IPS-15b (cell line): ENCODE data around the gene RHEX.

Experiments
- H3K27me3 ChIP-seq: one replicate; pipeline ENCODE4 v1.6.1; 2013; ENCODE audit warnings: low read length; ENCODE audit not compliant: control insufficient read depth, insufficient read depth
- H3K36me3 ChIP-seq: one replicate; pipeline ENCODE4 v1.6.1; 2013; ENCODE audit warnings: low read length; ENCODE audit not compliant: control insufficient read depth, insufficient read depth
- H3K4me1 ChIP-seq: one replicate; pipeline ENCODE4 v1.6.1; 2013; ENCODE audit warnings: mild to moderate bottlenecking, low read length; ENCODE audit not compliant: control insufficient read depth, insufficient read depth
- H3K4me3 ChIP-seq: one replicate; pipeline ENCODE4 v1.5.1; 2013; ENCODE audit warnings: low read depth, low read length
- H3K9ac ChIP-seq: one replicate; pipeline ENCODE4 v1.6.1; 2013; ENCODE audit warnings: low read depth, mild to moderate bottlenecking, low read length
- H3K9me3 ChIP-seq: one replicate; pipeline ENCODE4 v1.6.1; 2013; ENCODE audit warnings: mild to moderate bottlenecking, low read length; ENCODE audit not compliant: control insufficient read depth, insufficient read depth

The RHEX gene

DNA sequence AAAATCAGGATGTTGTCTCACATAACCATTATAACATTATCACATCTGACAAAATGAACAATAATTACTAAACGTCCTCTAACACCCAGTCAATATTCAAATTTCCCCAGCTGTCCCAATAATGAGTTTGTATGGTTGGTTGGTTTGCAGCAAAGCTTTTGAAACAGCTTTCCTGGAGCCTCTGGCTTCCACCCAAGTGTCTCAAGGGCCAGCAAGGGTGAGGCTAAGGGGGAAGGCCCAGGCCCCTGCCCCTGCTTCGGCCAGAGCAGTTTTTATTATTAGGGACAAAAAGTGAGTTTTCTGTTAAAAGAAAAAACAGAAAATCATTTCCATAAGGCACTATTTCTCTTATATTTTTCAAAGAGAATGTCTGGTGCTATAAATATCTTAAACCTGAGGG, 83.3 kb downstream of the RHEX start:
- H3K27me3 ChIP-seq = no peaks in the 10 kb centered on the region
- no peaks in the 10 kb centered on the region for H3K36me3 ChIP-seq
- no peaks in the 10 kb centered on the region for H3K4me1 ChIP-seq
- no peaks in the 10 kb centered on the region for H3K9me3 ChIP-seq
- no peak overlapping the region for H3K9ac ChIP-seq
- H3K4me3 ChIP-seq = no peak overlapping the region

DNA sequence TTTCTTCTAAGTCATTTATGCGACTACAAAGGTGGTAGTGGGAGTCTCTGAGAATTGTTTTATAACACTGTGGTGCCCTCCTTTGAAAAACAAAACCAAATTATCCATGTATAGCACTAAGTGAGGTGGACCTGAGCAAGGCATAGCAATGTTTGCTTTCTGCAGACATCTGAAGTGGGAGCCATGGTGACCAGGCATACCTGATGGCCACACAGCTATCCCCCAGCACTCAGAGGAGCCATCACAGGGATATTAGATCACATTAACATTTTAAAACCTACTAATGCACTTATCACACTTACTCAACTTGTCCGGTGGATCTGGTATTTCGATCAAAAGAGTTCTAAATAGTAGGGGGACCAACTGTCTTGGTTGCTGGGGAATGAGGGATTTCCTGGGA, 89.0 kb downstream of the RHEX start:
- no peak overlapping the region for H3K4me3 ChIP-seq
- no peak overlapping the region for H3K9ac ChIP-seq
- H3K27me3 ChIP-seq = no peaks in the 10 kb centered on the region
- no peaks in the 10 kb centered on the region for H3K9me3 ChIP-seq
- H3K4me1 ChIP-seq = no peaks in the 10 kb centered on the region
- no peaks in the 10 kb centered on the region for H3K36me3 ChIP-seq

DNA sequence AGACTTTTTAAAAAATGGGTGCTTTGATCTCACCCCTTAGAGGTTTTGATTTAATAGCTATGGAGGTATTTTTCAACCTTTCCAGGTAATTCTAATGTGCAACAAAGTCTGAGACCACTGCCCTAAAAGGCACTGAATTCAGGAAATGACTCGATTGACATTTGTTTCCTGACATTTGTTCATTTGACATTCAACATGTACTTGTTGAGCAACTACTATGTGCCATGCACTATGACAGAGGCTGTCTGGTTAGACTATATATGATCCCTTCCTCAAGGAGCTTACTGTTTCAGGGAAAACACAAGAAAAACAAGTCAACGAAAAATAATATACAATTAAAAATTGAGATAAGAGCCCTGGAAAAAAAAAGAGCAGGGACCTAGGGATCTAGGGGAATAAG, 89.8 kb downstream of the RHEX start:
- Histone ChIP-seq H3K9ac (no peak overlapping the region), H3K4me1 (no peaks in the 10 kb centered on the region), H3K9me3 (no peaks in the 10 kb centered on the region), H3K36me3 (no peaks in the 10 kb centered on the region), H3K27me3 (no peaks in the 10 kb centered on the region), H3K4me3 (no peak overlapping the region)

DNA sequence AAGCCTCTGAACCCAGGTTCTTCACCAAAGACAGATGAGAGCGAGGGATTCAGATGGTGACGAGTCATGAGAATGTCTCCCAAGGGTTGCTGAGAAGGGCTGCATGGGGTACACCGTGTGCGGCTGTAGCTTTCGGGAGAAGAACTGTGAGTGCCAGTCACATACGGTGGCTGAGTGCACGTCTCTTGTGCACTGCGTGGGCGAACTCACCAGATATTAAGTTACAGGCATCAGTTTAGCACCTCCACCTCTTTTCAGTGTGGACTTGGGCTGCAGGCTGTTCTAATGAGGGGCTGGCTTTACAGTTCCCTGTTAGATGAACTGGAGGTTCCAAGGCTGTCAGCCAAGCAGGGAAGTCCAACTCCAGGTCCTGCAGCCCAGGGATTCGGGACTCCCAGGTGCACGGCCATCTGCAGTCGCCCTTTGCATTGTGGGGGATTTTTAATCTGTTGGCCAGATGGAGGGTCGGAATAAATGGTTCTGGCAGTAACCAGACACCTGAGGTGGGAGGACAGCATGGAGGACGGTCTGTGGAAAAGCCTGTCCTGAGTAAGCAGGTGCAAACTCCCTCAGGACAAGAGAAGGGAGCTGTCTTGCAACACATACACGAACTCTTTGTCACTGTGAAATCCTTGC, 90.7 kb downstream of the RHEX start:
- H3K27me3 ChIP-seq = no peaks in the 10 kb centered on the region
- no peaks in the 10 kb centered on the region for H3K4me1 ChIP-seq
- no peak overlapping the region for H3K4me3 ChIP-seq

DNA sequence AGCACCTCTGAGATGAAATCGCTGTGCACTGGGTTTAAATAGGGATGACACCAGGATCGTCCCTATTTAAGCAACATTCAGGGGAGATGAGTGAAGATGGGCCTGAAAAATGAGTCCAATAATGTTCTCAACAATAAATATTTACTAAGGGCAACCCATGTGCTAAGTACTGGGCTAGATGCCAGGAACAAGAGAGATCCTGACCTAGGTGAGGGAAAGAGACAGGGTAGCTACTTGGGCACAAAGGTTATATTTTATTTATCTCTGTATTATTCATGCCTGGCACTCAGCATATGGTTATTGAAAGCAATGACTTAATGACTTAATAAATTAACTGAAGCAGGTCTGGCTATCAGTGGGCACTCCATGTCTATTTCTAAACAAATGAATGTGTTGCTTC, 91.6 kb downstream of the RHEX start:
- no peaks in the 10 kb centered on the region for H3K36me3 ChIP-seq
- no peaks in the 10 kb centered on the region for H3K4me1 ChIP-seq
- no peak overlapping the region for H3K9ac ChIP-seq
- no peaks in the 10 kb centered on the region for H3K27me3 ChIP-seq
- no peak overlapping the region for H3K4me3 ChIP-seq
- H3K9me3 ChIP-seq = no peaks in the 10 kb centered on the region

More for the DNA sequence above, 90.7 kb downstream of the RHEX start:
- H3K36me3 ChIP-seq = no peaks in the 10 kb centered on the region
- H3K9ac ChIP-seq = no peak overlapping the region
- no peaks in the 10 kb centered on the region for H3K9me3 ChIP-seq

DNA sequence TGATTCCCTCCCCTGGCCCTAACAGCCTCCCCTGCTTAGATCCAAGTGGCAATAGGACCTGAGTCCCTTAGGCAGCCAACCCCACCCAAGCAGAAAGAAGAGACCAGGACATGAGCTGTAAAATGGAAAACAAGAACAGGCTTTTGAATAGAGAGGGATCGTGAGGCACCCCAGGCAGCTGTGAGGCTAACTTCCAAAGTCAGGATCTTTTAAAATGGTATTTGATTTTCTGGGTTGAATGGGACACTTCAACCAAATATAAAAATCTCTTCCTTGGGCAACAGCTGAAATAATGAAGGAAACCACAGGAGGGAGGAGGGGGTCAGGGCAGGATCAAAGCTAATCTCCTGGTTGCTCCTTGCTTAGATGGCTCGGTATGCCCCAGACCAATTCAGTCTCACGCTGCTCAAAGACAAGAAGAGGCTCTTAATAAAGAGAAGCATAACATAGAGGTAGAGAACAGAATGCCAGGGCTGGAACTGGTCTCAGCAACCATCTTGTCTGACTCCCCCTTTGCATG, 92.9 kb downstream of the RHEX start:
- H3K27me3 ChIP-seq = no peaks in the 10 kb centered on the region
- no peaks in the 10 kb centered on the region for H3K36me3 ChIP-seq
- H3K9ac ChIP-seq = no peak overlapping the region
- no peaks in the 10 kb centered on the region for H3K4me1 ChIP-seq
- H3K9me3 ChIP-seq = no peaks in the 10 kb centered on the region
- H3K4me3 ChIP-seq = no peak overlapping the region
